GM19025 (cell line): ENCODE results near the gene DSPP.
"Not testable (repeated sequence)": the region's sequence is repeated elsewhere in the genome, so short reads cannot be mapped to it uniquely, and the experiment has no call there.

Source experiments
- ATAC-seq: cut with Tn5 transposase; IDR thresholded peaks from one replicate; pipeline ENCODE4 v1.9.1; 2021; ENCODE audit warnings: mild to moderate bottlenecking, low read depth, moderate library complexity; ENCODE audit not compliant: unreplicated experiment

Gene DSPP

GRCh38 chr4:87608229-87608628 is at the start of gene DSPP:
TSS of gene DSPP (plus strand) at chr4:87608529. CDS start at chr4:87610909, 2,380 bp downstream.
- no peak for ATAC-seq

GRCh38 chr4:87559090-87559837 is 49.1 kb upstream of the DSPP start:
- ATAC-seq = peak; percentile 99

DNA sequence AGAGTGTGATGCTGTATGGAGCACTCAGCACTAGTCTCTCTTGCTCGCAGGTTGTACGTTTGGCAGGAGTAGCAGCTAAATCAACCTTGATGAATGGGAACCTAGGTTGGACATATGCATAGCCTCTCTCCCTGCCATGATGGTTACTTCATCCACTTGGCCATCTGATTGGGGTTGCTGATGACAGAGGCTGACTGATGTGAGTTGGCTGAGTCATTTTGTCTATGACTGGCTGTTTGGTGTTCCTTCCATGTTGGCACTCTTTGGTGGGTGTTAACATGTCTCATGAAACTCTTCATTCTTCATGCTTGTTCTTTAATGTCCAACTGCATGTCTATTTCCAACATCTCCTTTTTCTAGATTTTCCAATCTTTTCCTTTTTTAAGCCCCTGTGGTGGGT is 47.5 kb upstream of the DSPP start:
- ATAC-seq = no peak

DNA sequence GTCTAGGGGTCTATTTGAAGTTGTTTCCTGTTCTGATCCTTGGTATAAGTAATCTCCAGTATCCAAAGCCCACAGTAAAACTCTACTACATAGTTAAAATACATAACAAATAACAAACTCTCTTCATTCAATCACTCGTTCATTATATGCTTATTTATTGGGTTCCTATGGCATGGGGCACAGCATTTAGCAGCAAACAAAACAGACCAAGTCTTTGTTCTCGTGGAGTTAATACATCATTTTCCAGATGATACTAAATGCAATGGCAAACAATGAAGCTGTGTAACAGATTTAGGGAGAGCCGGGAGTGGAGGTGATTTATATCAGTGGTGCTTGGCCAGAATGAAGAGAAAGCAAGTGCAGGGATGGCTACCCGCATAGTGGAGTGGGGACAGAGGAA is 42.6 kb upstream of the DSPP start:
- ATAC-seq = no peak

GRCh38 chr4:87566276-87566675 is 42.1 kb upstream of the DSPP start:
- ATAC-seq = no peak

- no peak for ATAC-seq
Measured at GRCh38 chr4:87567191-87567590, 41.1 kb upstream of the DSPP start.

DNA sequence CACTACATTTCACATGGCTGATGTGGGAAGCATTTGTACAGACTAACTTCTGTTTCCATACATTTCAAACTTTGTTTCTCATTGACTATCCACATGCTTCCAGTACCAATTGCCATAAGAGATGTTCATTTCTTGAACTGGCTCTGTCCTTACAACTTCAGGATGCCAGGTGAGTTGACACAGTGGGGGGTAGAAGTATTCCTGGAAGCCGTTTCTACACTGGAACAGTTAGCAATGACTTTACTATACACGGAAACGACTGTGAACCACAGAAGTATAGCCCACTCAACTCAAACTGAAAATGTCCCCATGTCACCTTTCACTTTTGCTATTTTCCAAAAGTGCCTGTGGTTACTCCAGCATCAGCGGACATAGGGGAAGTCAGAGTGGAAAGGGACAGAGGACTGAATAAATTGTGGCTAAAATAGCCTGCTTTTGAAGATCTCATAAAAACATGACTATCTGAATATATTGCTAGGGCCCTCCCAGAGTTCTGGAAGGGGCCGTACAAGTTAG is 38.0 kb upstream of the DSPP start:
- ATAC-seq = no peak

GRCh38 chr4:87574376-87574775 is 34.0 kb upstream of the DSPP start:
- not testable (repeated sequence) for ATAC-seq

DNA sequence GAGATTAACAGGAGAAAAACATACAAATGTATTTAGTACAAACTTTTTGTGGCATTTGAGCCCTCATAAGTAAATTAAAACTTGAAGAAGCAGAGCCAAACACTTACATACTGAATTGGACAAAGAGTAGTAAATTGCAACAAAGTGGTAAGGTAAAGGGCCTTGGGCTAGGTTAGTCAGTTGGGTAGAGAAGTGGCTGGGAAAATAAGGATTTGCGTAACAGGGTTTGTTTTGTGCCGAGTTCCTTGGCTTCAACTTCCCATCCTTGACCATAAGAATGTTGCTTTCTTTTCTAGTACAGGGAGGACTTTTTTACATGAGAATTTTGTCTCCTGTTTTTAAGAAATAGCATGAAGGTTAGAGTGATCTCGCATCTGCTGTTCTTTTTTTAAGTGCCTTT is 33.3 kb upstream of the DSPP start:
- ATAC-seq = no peak

- no peak for ATAC-seq
Measured at GRCh38 chr4:87575408-87575807, 32.9 kb upstream of the DSPP start.

DNA sequence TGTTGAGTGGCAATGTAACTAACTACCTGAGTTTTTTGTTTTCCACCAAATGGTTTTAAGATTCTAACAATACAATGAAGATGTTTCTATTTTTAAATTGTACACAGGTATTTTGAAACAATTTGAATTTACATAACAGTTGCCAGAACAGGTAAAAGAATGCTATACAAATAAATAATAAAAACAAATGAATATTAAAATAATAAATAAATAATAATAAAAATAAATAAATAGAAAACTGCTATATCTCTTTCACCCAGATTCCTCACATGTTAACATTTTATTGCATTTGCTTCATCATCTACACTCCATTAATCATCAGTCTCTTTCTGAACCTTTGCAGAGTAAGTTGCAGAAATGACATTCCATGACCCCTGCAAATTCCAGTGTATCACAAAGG is 32.3 kb upstream of the DSPP start:
- no peak for ATAC-seq

DNA sequence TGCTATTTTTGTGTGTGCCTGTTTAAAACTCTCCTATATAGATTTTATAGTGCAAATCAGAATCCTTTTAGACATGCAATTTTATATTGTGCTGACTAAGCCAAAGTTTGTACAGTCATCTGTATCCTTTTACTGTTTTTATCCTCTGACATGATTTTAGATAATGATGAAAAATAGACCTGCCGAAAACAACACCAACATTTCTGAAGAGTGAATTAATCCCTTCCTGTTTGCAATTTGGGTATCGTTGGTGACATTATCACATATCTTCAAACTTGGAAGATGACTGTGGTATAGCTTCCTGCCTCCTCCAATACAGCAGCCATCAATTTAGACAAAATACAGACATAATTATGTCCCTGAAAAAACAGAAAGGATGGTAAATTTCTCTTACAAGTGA is 28.9 kb upstream of the DSPP start:
- no peak for ATAC-seq

DNA sequence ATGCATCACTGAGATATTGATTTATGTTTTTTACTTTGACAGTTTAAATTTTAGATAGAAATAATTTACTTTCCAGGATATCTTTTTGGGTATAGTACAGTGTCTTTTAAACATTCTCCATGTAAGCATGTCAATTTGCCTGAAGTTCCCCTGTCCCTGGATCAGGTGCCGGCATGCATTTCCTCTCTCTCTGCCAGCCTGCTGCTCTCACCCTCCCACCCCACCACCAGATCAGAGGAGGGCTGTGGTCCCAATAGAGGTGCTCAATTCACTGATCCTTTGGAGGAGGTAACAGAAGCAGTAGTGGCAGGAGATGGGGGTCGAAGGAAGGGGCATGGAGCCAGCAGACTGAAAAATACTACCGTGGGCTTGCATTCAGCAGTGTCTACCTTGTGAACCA is 28.3 kb upstream of the DSPP start:
- no peak for ATAC-seq

DNA sequence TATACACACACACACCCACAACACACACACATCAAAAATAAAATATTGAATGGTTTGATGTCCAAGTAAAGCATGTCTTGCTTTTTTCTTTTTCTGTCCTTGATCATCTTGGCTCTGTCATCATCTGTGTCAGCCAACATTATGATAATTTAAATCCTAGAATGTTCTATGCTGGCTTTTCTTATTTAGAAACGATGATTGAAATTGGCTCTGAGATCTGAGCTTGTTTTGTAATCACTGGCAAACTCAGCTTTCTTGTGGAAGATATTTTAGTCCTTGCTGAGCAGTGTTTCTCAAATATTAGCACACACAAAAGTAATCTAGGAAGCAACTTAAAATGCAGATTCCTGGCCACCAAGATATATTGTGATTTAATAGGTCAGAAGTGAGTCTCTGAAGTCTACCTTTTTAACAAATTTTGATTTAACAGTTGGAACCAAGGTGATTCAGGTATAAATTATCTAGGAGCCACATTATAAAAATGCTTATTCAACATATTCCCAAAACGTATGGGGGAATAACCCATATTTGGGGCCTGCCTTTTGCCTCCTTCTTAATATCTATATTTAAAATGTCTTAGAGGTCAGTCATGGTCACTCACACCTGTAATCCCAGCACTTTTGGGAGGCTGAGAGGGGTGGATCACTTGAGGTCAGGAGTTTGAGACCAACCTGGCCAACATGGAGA is 24.0 kb upstream of the DSPP start:
- ATAC-seq = no peak

DNA sequence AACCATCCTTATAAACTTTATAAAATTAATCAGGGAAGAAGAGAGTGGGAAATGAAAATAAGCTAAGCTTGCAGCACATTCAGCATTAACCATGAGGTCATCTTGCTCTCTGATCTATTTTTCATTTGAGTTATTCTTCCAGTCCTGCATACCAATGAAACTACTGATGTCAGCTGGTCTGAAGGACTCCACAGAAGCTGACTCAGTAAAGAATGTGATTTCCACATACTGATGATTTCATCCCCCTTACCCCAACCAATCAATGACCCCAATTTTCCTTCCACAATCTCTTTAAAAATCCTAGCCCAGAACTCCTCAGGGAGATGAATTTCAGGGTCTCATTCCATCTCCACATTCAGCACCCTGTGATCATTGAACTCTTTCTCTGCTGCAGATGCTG is 18.8 kb upstream of the DSPP start:
- no peak for ATAC-seq

- no peak for ATAC-seq
Measured at GRCh38 chr4:87592124-87592523, 16.2 kb upstream of the DSPP start.

DNA sequence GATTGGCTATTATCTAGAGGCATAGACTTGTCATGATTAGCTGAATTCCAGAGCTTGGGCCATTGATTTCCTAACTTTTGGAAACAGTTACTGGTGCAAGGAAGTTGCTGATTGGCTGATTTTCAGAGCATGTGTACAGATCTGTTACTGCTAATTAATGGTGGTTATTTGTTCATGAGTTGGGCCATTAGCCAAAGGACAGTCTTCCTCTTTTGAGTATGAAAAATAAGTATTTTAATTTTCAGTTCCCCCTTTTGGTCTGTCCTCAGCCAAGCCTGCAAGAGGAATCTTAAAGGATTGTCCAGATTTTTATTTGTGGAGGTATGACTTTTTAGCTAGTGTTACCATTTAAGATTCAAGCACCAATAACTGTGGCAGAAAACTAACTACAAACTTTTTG is 7.0 kb upstream of the DSPP start:
- no peak for ATAC-seq

- ATAC-seq = no peak
Measured at GRCh38 chr4:87614292-87614890, 6.1 kb downstream of the DSPP start.

DNA sequence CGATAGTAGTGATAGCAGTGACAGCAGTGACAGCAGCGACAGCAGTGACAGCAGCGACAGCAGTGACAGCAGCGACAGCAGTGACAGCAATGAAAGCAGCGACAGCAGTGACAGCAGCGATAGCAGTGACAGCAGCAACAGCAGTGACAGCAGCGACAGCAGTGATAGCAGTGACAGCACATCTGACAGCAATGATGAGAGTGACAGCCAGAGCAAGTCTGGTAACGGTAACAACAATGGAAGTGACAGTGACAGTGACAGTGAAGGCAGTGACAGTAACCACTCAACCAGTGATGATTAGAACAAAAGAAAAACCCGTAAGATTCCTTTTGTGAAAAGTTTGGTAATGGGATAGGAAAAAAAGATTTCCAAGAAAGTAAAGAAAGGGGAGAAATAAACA is 7.9 kb downstream of the DSPP start:
- ATAC-seq = no peak

- no peak for ATAC-seq
Measured at GRCh38 chr4:87620086-87620485, 11.8 kb downstream of the DSPP start.

DNA sequence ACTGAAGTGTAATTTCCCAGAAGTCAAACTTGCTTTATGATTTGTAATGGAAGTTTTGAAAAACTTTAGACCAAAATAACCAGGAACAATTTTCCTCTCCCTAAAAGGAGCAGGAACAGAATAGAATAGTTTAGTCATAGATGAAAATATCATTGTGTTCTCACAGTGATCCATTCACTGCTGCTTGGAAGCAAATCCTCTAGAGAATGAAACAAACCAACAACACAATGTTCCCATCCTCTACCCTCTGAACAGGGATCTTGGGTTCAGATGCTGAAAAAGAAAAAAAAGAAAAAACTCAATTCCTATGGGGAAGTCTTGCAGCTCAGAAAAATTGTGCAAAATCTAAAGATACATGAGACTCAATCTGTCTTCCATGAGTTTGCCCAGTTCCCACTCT is 12.2 kb downstream of the DSPP start:
- no peak for ATAC-seq

GRCh38 chr4:87622303-87622702 is 14.0 kb downstream of the DSPP start:
- ATAC-seq = no peak
